B cell (primary cell): Measurements from ENCODE around the gene HES1. TPM values are rescaled to one million over a fixed set of nuclear protein-coding genes. Genes with fewer than 3 reads are reported as not detected.

Experiments
- ATAC-seq: fragments of 200-7000 bp; cut with Tn5 transposase; one replicate; pipeline ENCODE4 v1.10.0; 2021; ENCODE audit warnings: low read depth, mild to moderate bottlenecking, moderate number of reproducible peaks, moderate library complexity
- CTCF ChIA-PET: fragments of 350-600 bp; sonication (Branson Sonifier 250); formaldehyde crosslinking; loops from one replicate; lab custom pipeline; 2021; ENCODE audit warnings: antibody characterized with exemption, inconsistent platforms; lab: Charles Lee
- POLR2A ChIA-PET: fragments of 350-600 bp; sonication (Branson Sonifier 250); formaldehyde crosslinking; loops from one replicate; lab custom pipeline; 2021; ENCODE audit warnings: antibody characterized with exemption; lab: Charles Lee
- DNase-seq: peaks from one replicate; pipeline ENCODE4 v3.0.0; 2013
- H2AFZ ChIP-seq: 2 replicates; pipeline ENCODE4 v1.6.1; 2012; ENCODE audit warnings: mild to moderate bottlenecking, low read depth, low read length; ENCODE audit not compliant: insufficient read depth, poor library complexity, severe bottlenecking
- H3K27ac ChIP-seq, 2 donors: 1 replicate in 1 of 2; 2 replicates in 1 of 2; pipeline ENCODE4 v1.5.1; 2012 to 2013; ENCODE audit warnings: low read length in 2 of 2, mild to moderate bottlenecking in 2 of 2, moderate library complexity in 1 of 2
- H3K27me3 ChIP-seq, 4 experiments: fragments of 200-600 bp in 1 of 4; sonication (generic) in 1 of 4; replicated peaks in 1 of 4; 1 replicate in 2 of 4; 2 replicates in 2 of 4; pipeline versions ENCODE4 v1.6.1 to v1.7.0; 2013 to 2016; ENCODE audit warnings: low read length in 3 of 4, mild to moderate bottlenecking in 2 of 4, mixed read lengths in 1 of 4, moderate library complexity in 1 of 4; ENCODE audit not compliant: insufficient read depth in 4 of 4, control insufficient read depth in 3 of 4; ENCODE audit errors: control extremely low read depth in 1 of 4
- H3K36me3 ChIP-seq, 2 experiments: replicated peaks in 1 of 2; 1 replicate in 1 of 2; 2 replicates in 1 of 2; pipeline versions ENCODE4 v1.6.1 to v1.7.1; 2013; ENCODE audit warnings: low read length in 1 of 2; ENCODE audit not compliant: insufficient read depth in 2 of 2, control insufficient read depth in 1 of 2; ENCODE audit errors: control extremely low read depth in 1 of 2, extremely low read depth in 1 of 2
- H3K4me1 ChIP-seq, 2 donors: fragments of 200-600 bp in 1 of 2; sonication (generic) in 1 of 2; 1 replicate in 1 of 2; 2 replicates in 1 of 2; pipeline versions ENCODE4 v1.5.1 to v1.6.1; 2013 to 2017; ENCODE audit warnings: low read length in 2 of 2; ENCODE audit not compliant: control insufficient read depth in 2 of 2, insufficient read depth in 2 of 2
- H3K4me2 ChIP-seq: replicated peaks from 2 replicates; pipeline ENCODE3; 2012; ENCODE audit warnings: mild to moderate bottlenecking, low read depth, low read length; ENCODE audit not compliant: poor library complexity, severe bottlenecking
- H3K4me3 ChIP-seq, 5 experiments: fragments of 200-600 bp in 1 of 5; sonication (generic) in 1 of 5; 1 replicate in 3 of 5; 2 replicates in 2 of 5; pipeline versions ENCODE4 v1.5.1 to v1.7.0; 2011 to 2016; ENCODE audit warnings: low read length in 4 of 5, mild to moderate bottlenecking in 4 of 5, low read depth in 2 of 5, control low read depth in 1 of 5, moderate library complexity in 1 of 5; ENCODE audit not compliant: insufficient read depth in 1 of 5; ENCODE audit errors: control extremely low read depth in 1 of 5, extremely low read depth in 1 of 5
- H3K79me2 ChIP-seq: fragments of 200-600 bp; sonication (generic); one replicate; pipeline ENCODE4 v1.6.0; 2016; ENCODE audit warnings: low read length; ENCODE audit not compliant: control insufficient read depth, insufficient read depth
- H3K9ac ChIP-seq: fragments of 200-600 bp; sonication (generic); 2 replicates; pipeline ENCODE4 v1.6.1; 2017; ENCODE audit warnings: mild to moderate bottlenecking, low read length, moderate library complexity
- H3K9me3 ChIP-seq, 3 donors: one replicate each; pipeline versions ENCODE4 v1.6.1 to v1.7.1; 2013; ENCODE audit warnings: low read length in 2 of 3; ENCODE audit not compliant: control insufficient read depth in 2 of 3, insufficient read depth in 1 of 3; ENCODE audit errors: control extremely low read depth in 1 of 3
- H4K20me1 ChIP-seq: 2 replicates; pipeline ENCODE4 v1.6.0; 2012; ENCODE audit warnings: mild to moderate bottlenecking, low read length; ENCODE audit not compliant: insufficient read depth, control insufficient read depth, poor library complexity, severe bottlenecking
- H3K27ac Mint-ChIP-seq: one replicate; pipeline ENCODE4 v1.8.0; 2021; ENCODE audit warnings: mixed read lengths
- H3K27me3 Mint-ChIP-seq: one replicate; pipeline ENCODE4 v1.8.0; 2021; ENCODE audit warnings: mixed read lengths
- H3K4me1 Mint-ChIP-seq: one replicate; pipeline ENCODE4 v1.8.0; 2021; ENCODE audit warnings: mixed read lengths
- H3K4me3 Mint-ChIP-seq: one replicate; pipeline ENCODE4 v1.8.0; 2021; ENCODE audit warnings: mixed read lengths
- H3K9me3 Mint-ChIP-seq: one replicate; pipeline ENCODE4 v1.8.0; 2022; ENCODE audit warnings: mixed read lengths; ENCODE audit not compliant: insufficient read depth
- CTCF ChIP-seq: fragments of 200-600 bp; IDR thresholded peaks from one replicate; pipeline ENCODE4 v1.8.0; 2022; ENCODE audit warnings: antibody characterized with exemption, mild to moderate bottlenecking
- EZH2 ChIP-seq: IDR thresholded peaks from 2 replicates; pipeline ENCODE4 v1.6.1; 2012; ENCODE audit warnings: borderline replicate concordance, low read depth, mild to moderate bottlenecking, moderate library complexity, low read length; ENCODE audit not compliant: insufficient read depth, poor library complexity, severe bottlenecking
- WGBS: methylation state at CpG from one replicate; pipeline ENCODE4 v1.1.5; 2013; ENCODE audit warnings: missing lambda C conversion rate; ENCODE audit not compliant: insufficient coverage; 5-methylcytosine and 5-hydroxymethylcytosine counted together
- intact Hi-C: fragments of 100-400 bp; cut with micrococcal nuclease; formaldehyde crosslinking; loops from one replicate; pipeline ENCODE4 v1.10.0; 2022
- polyA plus RNA-seq: library from polyadenylated mRNA; depleted of rRNA; stranded (reverse); fragments of >200 nt; gene quantifications from 2 replicates; pipeline ENCODE4 v1.2.3, GENCODE V29; 2012
- total RNA-seq, 2 donors: library from RNA; stranded (reverse); fragments of 120-200 nt in 1 of 2; gene quantifications; 1 replicate in 1 of 2; 2 replicates in 1 of 2; pipeline versions ENCODE4 v1.2.3 to v1.2.4, GENCODE V29; 2013 to 2022

The HES1 gene
- total and polyA plus RNA-seq, 2 donors (not counting 1 experiment from before 2014, with no cell fraction given), result 2.4 to 60.3 TPM

GRCh38 chr3:194109192-194109863, 26.6 kb upstream of the HES1 start:
- CTCF ChIA-PET, result interaction anchor here (0.9 to 9.8 kb wide), 5 partner anchors 26 to 325 kb away, joined by 3 to 148 read pairs (median 3); partner anchors contain the start of gene HES1
- Mint-ChIP-seq H3K27ac (peak overlapping the region; percentile 8), H3K9me3 (no peaks in the 10 kb centered on the region), H3K27me3 (no peaks in the 10 kb centered on the region), H3K4me1 (peaks cover 59% of the 10 kb centered on the region), H3K4me3 (peak overlapping the region; percentile 61)
- peaks cover 0 to 11% (median 0%) of the 10 kb centered on the region in 3 donors for H3K9me3 ChIP-seq
- H3K36me3 ChIP-seq, result no peaks in the 10 kb centered on the region
- no peak overlapping the region for H3K9ac ChIP-seq
- ATAC-seq (peak; percentile 48), DNase-seq (peak; percentile 53)
- POLR2A ChIA-PET, result interaction anchor here (1.0 to 1.8 kb wide), 3 partner anchors 21 to 39 kb away, joined by 4 to 6 read pairs (median 5); no protein-coding TSS in a partner anchor
- no peak overlapping the region for H3K4me3 ChIP-seq
- H3K4me1 ChIP-seq, result peaks cover 46 to 58% of the 10 kb centered on the region in 2 donors
- intact Hi-C loops, result loop anchor here (2.0 kb wide), 1 partner anchor 13 kb away; no protein-coding TSS in a partner anchor
- no peaks in the 10 kb centered on the region for H4K20me1 ChIP-seq
- peak overlapping the region; percentile 51 for H3K4me2 ChIP-seq
- H3K27ac ChIP-seq, result no peak overlapping the region
- WGBS, result no CpG with 5 or more reads among the region's 3 CpGs
- H3K79me2 ChIP-seq, result no peaks in the 10 kb centered on the region
- H2AFZ ChIP-seq, result no peak overlapping the region
- no peak for TF ChIP-seq EZH2
- TF ChIP-seq CTCF, result no peak
- H3K27me3 ChIP-seq, result no peaks in the 10 kb centered on the region

GRCh38 chr3:194110483-194110882, 25.5 kb upstream of the HES1 start:
- Histone ChIP-seq H3K4me1 (peaks cover 36 to 46% of the 10 kb centered on the region in 2 donors), H3K4me3 (no peak overlapping the region), H3K4me2 (no peak overlapping the region), H3K79me2 (no peaks in the 10 kb centered on the region), H2AFZ (no peak overlapping the region), H3K36me3 (no peaks in the 10 kb centered on the region), H3K9ac (no peak overlapping the region), H3K9me3 (peaks cover 0 to 11% (median 0%) of the 10 kb centered on the region in 3 donors), H3K27ac (no peak overlapping the region), H3K27me3 (no peaks in the 10 kb centered on the region), H4K20me1 (no peaks in the 10 kb centered on the region)
- CTCF ChIA-PET, result interaction anchor here (9.8 kb wide), 1 partner anchor 25 kb away, joined by 148 read pairs; the partner anchor contains the start of gene HES1
- POLR2A ChIA-PET, result interaction anchor here (0.5 kb wide), 1 partner anchor 52 kb away, joined by 5 read pairs; no protein-coding TSS in a partner anchor
- H3K4me3 Mint-ChIP-seq, result no peak overlapping the region
- ATAC-seq (no peak), DNase-seq (no peak)
- H3K4me1 Mint-ChIP-seq, result peaks cover 47% of the 10 kb centered on the region
- no peaks in the 10 kb centered on the region for H3K27me3 Mint-ChIP-seq
- 97% methylated on average over 7 of the region's 9 CpGs for WGBS
- H3K9me3 Mint-ChIP-seq, result no peaks in the 10 kb centered on the region
- TF ChIP-seq EZH2, result no peak
- no peak for TF ChIP-seq CTCF
- no peak overlapping the region for H3K27ac Mint-ChIP-seq
- intact Hi-C loops, result no loop called here
